ENCODE data around the gene NXPH3.

The NXPH3 gene

GRCh38 chr17:49548051-49548505 is 27.6 kb upstream of the NXPH3 start:
- no peaks in the 10 kb centered on the region for H3F3A ChIP-seq (ENCODE audit: insufficient read depth, low read length)
- no peaks in the 10 kb centered on the region for H4K20me1 ChIP-seq (ENCODE audit: insufficient read depth, low read length)
- H3K79me2 ChIP-seq (ENCODE audit: low read length), result no peaks in the 10 kb centered on the region
- H2AFZ ChIP-seq (ENCODE audit: low read length), result no peak overlapping the region
- H3K9me3 ChIP-seq (replicated peaks; ENCODE audit: insufficient read depth, low read length), result no peaks in the 10 kb centered on the region
- H3K9me2 ChIP-seq (replicated peaks; ENCODE audit: insufficient read depth, low read length), result no peaks in the 10 kb centered on the region
- H3K27ac ChIP-seq (ENCODE audit: low read length), result no peak overlapping the region
- H3K27me3 ChIP-seq (replicated peaks; ENCODE audit: insufficient read depth, low read length), result peaks cover 62% of the 10 kb centered on the region
- DNase-seq, result no peak
- no peak overlapping the region for H3K4me3 ChIP-seq (ENCODE audit: low read length)
- no peaks in the 10 kb centered on the region for H3K4me1 ChIP-seq (ENCODE audit: low read length)
- H3K4me2 ChIP-seq (ENCODE audit: low read depth, low read length), result no peak overlapping the region
- TF ChIP-seq EZH2phosphoT487 (IDR thresholded peaks at IDR 0.05; ENCODE audit: low read length) (no peak), CTCF (IDR thresholded peaks at IDR 0.05; ENCODE audit: low read length) (no peak), EZH2 (optimal IDR thresholded peaks at IDR 0.05; ENCODE audit: low read depth, low read length) (no peak)
- no peak overlapping the region for H3K9ac ChIP-seq (ENCODE audit: low read length)
- no peaks in the 10 kb centered on the region for H3K36me3 ChIP-seq (replicated peaks; ENCODE audit: insufficient read depth, low read length)

- no peak for DNase-seq
- H3K9me2 ChIP-seq (replicated peaks; ENCODE audit: insufficient read depth, low read length), result no peaks in the 10 kb centered on the region
- H3K27me3 ChIP-seq (replicated peaks; ENCODE audit: insufficient read depth, low read length), result peaks cover 59% of the 10 kb centered on the region
- H3K79me2 ChIP-seq (ENCODE audit: low read length), result no peaks in the 10 kb centered on the region
- H3F3A ChIP-seq (ENCODE audit: insufficient read depth, low read length), result no peaks in the 10 kb centered on the region
- H3K27ac ChIP-seq (ENCODE audit: low read length), result no peak overlapping the region
- H3K36me3 ChIP-seq (replicated peaks; ENCODE audit: insufficient read depth, low read length), result no peaks in the 10 kb centered on the region
- no peak overlapping the region for H2AFZ ChIP-seq (ENCODE audit: low read length)
- no peak overlapping the region for H3K9ac ChIP-seq (ENCODE audit: low read length)
- no peak overlapping the region for H3K4me3 ChIP-seq (ENCODE audit: low read length)
- no peaks in the 10 kb centered on the region for H4K20me1 ChIP-seq (ENCODE audit: insufficient read depth, low read length)
- TF ChIP-seq CTCF (IDR thresholded peaks at IDR 0.05; ENCODE audit: low read length) (peak; percentile 39), EZH2 (optimal IDR thresholded peaks at IDR 0.05; ENCODE audit: low read depth, low read length) (no peak), EZH2phosphoT487 (IDR thresholded peaks at IDR 0.05; ENCODE audit: low read length) (no peak)
- no peaks in the 10 kb centered on the region for H3K4me1 ChIP-seq (ENCODE audit: low read length)
- H3K9me3 ChIP-seq (replicated peaks; ENCODE audit: insufficient read depth, low read length), result no peaks in the 10 kb centered on the region
- H3K4me2 ChIP-seq (ENCODE audit: low read depth, low read length), result no peak overlapping the region
Observed at GRCh38 chr17:49548506-49549310, 27.0 kb upstream of the NXPH3 start.

GRCh38 chr17:49549311-49549605 is 26.4 kb upstream of the NXPH3 start:
- no peaks in the 10 kb centered on the region for H4K20me1 ChIP-seq (ENCODE audit: insufficient read depth, low read length)
- H3K4me2 ChIP-seq (ENCODE audit: low read depth, low read length), result no peak overlapping the region
- no peaks in the 10 kb centered on the region for H3K9me3 ChIP-seq (replicated peaks; ENCODE audit: insufficient read depth, low read length)
- H3K27me3 ChIP-seq (replicated peaks; ENCODE audit: insufficient read depth, low read length), result peaks cover 55% of the 10 kb centered on the region
- H3F3A ChIP-seq (ENCODE audit: insufficient read depth, low read length), result no peaks in the 10 kb centered on the region
- H3K27ac ChIP-seq (ENCODE audit: low read length), result no peak overlapping the region
- no peaks in the 10 kb centered on the region for H3K36me3 ChIP-seq (replicated peaks; ENCODE audit: insufficient read depth, low read length)
- no peaks in the 10 kb centered on the region for H3K79me2 ChIP-seq (ENCODE audit: low read length)
- TF ChIP-seq CTCF (IDR thresholded peaks at IDR 0.05; ENCODE audit: low read length) (no peak), EZH2 (optimal IDR thresholded peaks at IDR 0.05; ENCODE audit: low read depth, low read length) (no peak), EZH2phosphoT487 (IDR thresholded peaks at IDR 0.05; ENCODE audit: low read length) (no peak)
- H2AFZ ChIP-seq (ENCODE audit: low read length), result no peak overlapping the region
- no peaks in the 10 kb centered on the region for H3K4me1 ChIP-seq (ENCODE audit: low read length)
- H3K9ac ChIP-seq (ENCODE audit: low read length), result no peak overlapping the region
- H3K4me3 ChIP-seq (ENCODE audit: low read length), result no peak overlapping the region
- H3K9me2 ChIP-seq (replicated peaks; ENCODE audit: insufficient read depth, low read length), result no peaks in the 10 kb centered on the region
- DNase-seq, result no peak
